K562 (cell line): ENCODE data around the gene ST3GAL3. TPM values are rescaled to one million over a fixed set of nuclear protein-coding genes. Genes with fewer than 3 reads are reported as not detected.

Experiments
- BACH1 ChIP-seq: fragments of 200-800 bp; sonication (Bioruptor generic); IDR thresholded peaks from 2 replicates; pipeline ENCODE4 v1.6.1; 2016; ENCODE audit warnings: missing genetic modification characterization, missing compliant biosample characterization
- CEBPG ChIP-seq, 3 experiments: fragments of 200-800 bp in 1 of 3; sonication (Bioruptor generic) in 1 of 3; sonication (generic) in 1 of 3; formaldehyde crosslinking in 1 of 3; IDR thresholded peaks in 2 of 3; conservative IDR thresholded peaks in 1 of 3; 2 replicates each; pipeline versions ENCODE4 v1.6.1 to v1.8.0; 2016 to 2022; ENCODE audit warnings: missing compliant biosample characterization in 2 of 3, missing genetic modification characterization in 2 of 3, mild to moderate bottlenecking in 1 of 3, missing genetic modification reagents in 1 of 3
- E2F6 ChIP-seq, 2 experiments: IDR thresholded peaks; 2 replicates each; pipeline ENCODE4 v1.6.1; 2011; ENCODE audit warnings: borderline replicate concordance in 1 of 2, control low read depth in 1 of 2, low read depth in 1 of 2, low read length in 1 of 2, mild to moderate bottlenecking in 1 of 2, mixed read lengths in 1 of 2, moderate library complexity in 1 of 2; ENCODE audit not compliant: insufficient read depth in 1 of 2, insufficient read length in 1 of 2, poor library complexity in 1 of 2, severe bottlenecking in 1 of 2; ENCODE audit errors: extremely low read depth in 1 of 2
- KDM4B ChIP-seq, 2 experiments: fragments of 450-650 bp in 1 of 2; sonication (generic) in 1 of 2; IDR thresholded peaks; 2 replicates each; pipeline ENCODE4 v1.6.1; 2016 to 2017; ENCODE audit warnings: borderline replicate concordance in 2 of 2, antibody characterized with exemption in 1 of 2, low read depth in 1 of 2, mild to moderate bottlenecking in 1 of 2
- MCM5 ChIP-seq: fragments of 450-650 bp; IDR thresholded peaks from 2 replicates; pipeline ENCODE4 v1.6.1; 2016; ENCODE audit warnings: low read depth
- MTA2 ChIP-seq: fragments of 450-650 bp; IDR thresholded peaks from 2 replicates; pipeline ENCODE4 v1.6.1; 2016; ENCODE audit warnings: low read depth
- PHB2 ChIP-seq: fragments of 450-650 bp; IDR thresholded peaks from 2 replicates; pipeline ENCODE4 v1.6.1; 2017; ENCODE audit warnings: low read depth
- SAP30 ChIP-seq: fragments of 200-600 bp; sonication (generic); IDR thresholded peaks from 2 replicates; pipeline ENCODE4 v1.6.1; 2012; ENCODE audit warnings: borderline replicate concordance, low read depth, mild to moderate bottlenecking, moderate library complexity, low read length, control low read depth, inconsistent platforms; ENCODE audit not compliant: insufficient read depth, poor library complexity, severe bottlenecking
- TAF15 ChIP-seq: fragments of 200-400 bp; formaldehyde crosslinking; IDR thresholded peaks from 2 replicates; pipeline ENCODE4 v1.6.1; 2017; ENCODE audit warnings: mild to moderate bottlenecking, low read depth, low read length, moderate library complexity
- TCF7L2 ChIP-seq: fragments of 150-350 bp; IDR thresholded peaks from 2 replicates; pipeline ENCODE4 v1.6.1; 2016; ENCODE audit warnings: low read depth, mild to moderate bottlenecking, low read length, moderate library complexity
- TGIF2 ChIP-seq: sonication (generic); formaldehyde crosslinking; IDR thresholded peaks from 2 replicates; pipeline ENCODE4 v1.8.1; 2022; ENCODE audit warnings: mild to moderate bottlenecking, missing genetic modification reagents, moderate library complexity
- THRB ChIP-seq: fragments of 450-650 bp; formaldehyde crosslinking; conservative IDR thresholded peaks from 2 replicates; pipeline ENCODE4 v1.4.0; 2022; ENCODE audit warnings: mild to moderate bottlenecking, missing genetic modification characterization
- ZBTB34 ChIP-seq: fragments of 250-450 bp; sonication (Bioruptor Pico); IDR thresholded peaks from 2 replicates; pipeline ENCODE4 v1.8.0; 2021; ENCODE audit warnings: mild to moderate bottlenecking, moderate library complexity
- ZNF232 ChIP-seq: sonication (generic); formaldehyde crosslinking; IDR thresholded peaks from 2 replicates; pipeline ENCODE4 v1.8.0; 2022; ENCODE audit warnings: mild to moderate bottlenecking, missing genetic modification reagents
- ZNF384 ChIP-seq: IDR thresholded peaks from 2 replicates; pipeline ENCODE4 v1.6.1; 2012; ENCODE audit warnings: low read depth, low read length, improper control_type of control experiment
- polyA plus RNA-seq, 8 experiments: library from polyadenylated mRNA; depleted of rRNA in 4 of 8; stranded (reverse) in 5 of 8; unstranded in 3 of 8; fragments of >200 nt; fragmentation: Nextera tagmentation in 2 of 8; fragmentation: Illumina TruSeq in 1 of 8; extraction: Ambion mirVana in 2 of 8; extraction: Trizol in 1 of 8; gene quantifications; 2 replicates each; pipeline versions ENCODE4 v1.2.1 to v1.2.3, GENCODE V29; 2011 to 2014; ENCODE audit warnings: inconsistent platforms in 1 of 8, missing spikeins in 1 of 8
- total RNA-seq, 7 experiments: library from RNA; depleted of rRNA in 6 of 7; stranded (reverse); fragments of >200 nt in 6 of 7; fragmentation: Illumina TruSeq in 2 of 7; extraction: Trizol in 2 of 7; gene quantifications; 2 replicates each; pipeline versions ENCODE4 v1.2.1 to v1.2.3, GENCODE V29; 2011 to 2021; ENCODE audit warnings: low replicate concordance in 1 of 7
- TF ChIP-seq, protein P1 (sequence below): fragments of 250-450 bp; sonication (Bioruptor Pico); IDR thresholded peaks from 2 replicates; pipeline ENCODE4 v1.8.0; 2022; ENCODE audit warnings: inconsistent platforms, mild to moderate bottlenecking, moderate library complexity, borderline replicate concordance
- TF ChIP-seq, protein P2 (sequence below): sonication (generic); formaldehyde crosslinking; IDR thresholded peaks from 2 replicates; pipeline ENCODE4 v1.8.0; 2023; ENCODE audit warnings: mild to moderate bottlenecking, missing genetic modification reagents
- TF ChIP-seq, protein P3 (sequence below): fragments of 250-450 bp; sonication (Bioruptor Pico); IDR thresholded peaks from 2 replicates; pipeline ENCODE4 v1.8.0; 2021; ENCODE audit warnings: borderline replicate concordance, mild to moderate bottlenecking, moderate library complexity; ENCODE audit not compliant: poor library complexity, severe bottlenecking

Gene ST3GAL3
- total and polyA plus RNA-seq, 9 of the 15 experiments (the other 6 are each of a cell fraction or from before 2014, with no cell fraction given): 1.2 to 18.9 (median 11.0) TPM

DNA sequence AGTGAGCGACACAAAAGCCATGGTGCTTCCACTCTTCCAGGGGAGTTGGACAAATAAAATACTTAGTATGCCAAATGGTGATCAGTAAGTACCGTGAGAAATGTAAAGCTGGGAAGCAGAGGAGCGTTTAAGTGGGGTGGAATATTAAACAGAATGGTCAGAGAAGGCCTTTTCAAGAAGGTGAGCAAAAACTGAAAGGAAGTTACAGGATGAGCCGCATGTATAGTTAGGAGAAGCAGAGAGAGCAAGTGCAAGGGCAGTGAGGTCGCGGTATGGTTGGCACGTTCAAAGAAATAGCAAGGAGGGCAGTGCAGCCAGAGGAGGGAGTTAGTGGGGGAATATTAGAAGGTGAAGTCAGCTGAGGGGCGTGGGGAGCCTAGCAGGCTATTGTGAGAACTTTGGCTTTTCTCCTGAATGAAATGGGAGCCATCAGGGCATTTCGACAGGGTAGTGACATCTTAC lies 266.7 kb downstream of the ST3GAL3 start (continued):
- TF ChIP-seq, protein P1, sequence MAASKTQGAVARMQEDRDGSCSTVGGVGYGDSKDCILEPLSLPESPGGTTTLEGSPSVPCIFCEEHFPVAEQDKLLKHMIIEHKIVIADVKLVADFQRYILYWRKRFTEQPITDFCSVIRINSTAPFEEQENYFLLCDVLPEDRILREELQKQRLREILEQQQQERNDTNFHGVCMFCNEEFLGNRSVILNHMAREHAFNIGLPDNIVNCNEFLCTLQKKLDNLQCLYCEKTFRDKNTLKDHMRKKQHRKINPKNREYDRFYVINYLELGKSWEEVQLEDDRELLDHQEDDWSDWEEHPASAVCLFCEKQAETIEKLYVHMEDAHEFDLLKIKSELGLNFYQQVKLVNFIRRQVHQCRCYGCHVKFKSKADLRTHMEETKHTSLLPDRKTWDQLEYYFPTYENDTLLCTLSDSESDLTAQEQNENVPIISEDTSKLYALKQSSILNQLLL (CRISPR knock-in tag): no peak
- TF ChIP-seq CEBPG (CRISPR knock-in tag; IDR thresholded peaks at IDR 0.05): 0 out of 2 replicates have a peak, but pooled peaks have one; percentile 15
- TF ChIP-seq CEBPG (tag; conservative IDR thresholded peaks at IDR 0.05 in 1 of 2, IDR thresholded peaks at IDR 0.05 in 1 of 2): no peak
- 0 out of 2 replicates have a peak, but pooled peaks have one; percentile 46 for TF ChIP-seq ZNF232
- TF ChIP-seq ZNF384: no peak
- TF ChIP-seq TAF15: no peak
- no peak for TF ChIP-seq TCF7L2
- 0 out of 2 replicates have a peak, but pooled peaks have one; percentile 14 for TF ChIP-seq MTA2
- TF ChIP-seq KDM4B (IDR thresholded peaks at IDR 0.05; ENCODE audit: borderline replicate concordance in 2 of 2, low read depth in 1 of 2): no peak
- no peak for TF ChIP-seq E2F6 (IDR thresholded peaks at IDR 0.05; ENCODE audit: borderline replicate concordance in 1 of 2, extremely low read depth in 1 of 2, insufficient read depth in 1 of 2, insufficient read length in 1 of 2, low read depth in 1 of 2, low read length in 1 of 2, poor library complexity in 1 of 2, severe bottlenecking in 1 of 2)
- no peak for TF ChIP-seq THRB (CRISPR knock-in tag)
- TF ChIP-seq BACH1: no peak
- no peak for TF ChIP-seq TGIF2
- peak; percentile 33; the same call in 1 of the 2 replicates for TF ChIP-seq PHB2
- TF ChIP-seq ZBTB34 (CRISPR knock-in tag): no peak
- TF ChIP-seq, protein P2, sequence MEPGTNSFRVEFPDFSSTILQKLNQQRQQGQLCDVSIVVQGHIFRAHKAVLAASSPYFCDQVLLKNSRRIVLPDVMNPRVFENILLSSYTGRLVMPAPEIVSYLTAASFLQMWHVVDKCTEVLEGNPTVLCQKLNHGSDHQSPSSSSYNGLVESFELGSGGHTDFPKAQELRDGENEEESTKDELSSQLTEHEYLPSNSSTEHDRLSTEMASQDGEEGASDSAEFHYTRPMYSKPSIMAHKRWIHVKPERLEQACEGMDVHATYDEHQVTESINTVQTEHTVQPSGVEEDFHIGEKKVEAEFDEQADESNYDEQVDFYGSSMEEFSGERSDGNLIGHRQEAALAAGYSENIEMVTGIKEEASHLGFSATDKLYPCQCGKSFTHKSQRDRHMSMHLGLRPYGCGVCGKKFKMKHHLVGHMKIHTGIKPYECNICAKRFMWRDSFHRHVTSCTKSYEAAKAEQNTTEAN (CRISPR knock-in tag): 0 out of 2 replicates have a peak, but pooled peaks have one; percentile 16
- no peak for TF ChIP-seq MCM5
- TF ChIP-seq, protein P3, sequence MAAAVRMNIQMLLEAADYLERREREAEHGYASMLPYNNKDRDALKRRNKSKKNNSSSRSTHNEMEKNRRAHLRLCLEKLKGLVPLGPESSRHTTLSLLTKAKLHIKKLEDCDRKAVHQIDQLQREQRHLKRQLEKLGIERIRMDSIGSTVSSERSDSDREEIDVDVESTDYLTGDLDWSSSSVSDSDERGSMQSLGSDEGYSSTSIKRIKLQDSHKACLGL (CRISPR knock-in tag): no peak
- no peak for TF ChIP-seq SAP30
